ENCODE results near the gene UTP14C.

UTP14C gene

GRCh38 chr13:51995677-51996551, 28.6 kb upstream of the UTP14C start:
- Histone ChIP-seq H3K9ac (ENCODE audit: low read length) (no peak overlapping the region), H3K36me3 (ENCODE audit: control insufficient read depth, insufficient read depth, low read length, severe bottlenecking) (no peaks in the 10 kb centered on the region), H3K27me3 (replicated peaks; ENCODE audit: control insufficient read depth, insufficient read depth, low read length) (peaks cover 28% of the 10 kb centered on the region), H3K9me3 (ENCODE audit: control insufficient read depth, low read length) (no peaks in the 10 kb centered on the region), H3K4me3 (ENCODE audit: low read length) (peak overlapping the region; percentile 38), H3K4me1 (ENCODE audit: control insufficient read depth, insufficient read depth, low read length) (peaks cover 36% of the 10 kb centered on the region)
- DNase-seq (ENCODE audit: low read depth), result peak; percentile 26

GRCh38 chr13:51996641-51997040, 27.9 kb upstream of the UTP14C start:
- Histone ChIP-seq H3K36me3 (ENCODE audit: control insufficient read depth, insufficient read depth, low read length, severe bottlenecking) (no peaks in the 10 kb centered on the region), H3K9me3 (ENCODE audit: control insufficient read depth, low read length) (no peaks in the 10 kb centered on the region), H3K27me3 (replicated peaks; ENCODE audit: control insufficient read depth, insufficient read depth, low read length) (peaks cover 28% of the 10 kb centered on the region), H3K4me3 (ENCODE audit: low read length) (no peak overlapping the region), H3K4me1 (ENCODE audit: control insufficient read depth, insufficient read depth, low read length) (peaks cover 33% of the 10 kb centered on the region), H3K9ac (ENCODE audit: low read length) (no peak overlapping the region)
- DNase-seq (ENCODE audit: low read depth), result no peak

- DNase-seq (ENCODE audit: low read depth), result no peak
- H3K9ac ChIP-seq (ENCODE audit: low read length), result no peak overlapping the region
- no peak overlapping the region for H3K4me3 ChIP-seq (ENCODE audit: low read length)
- no peaks in the 10 kb centered on the region for H3K36me3 ChIP-seq (ENCODE audit: control insufficient read depth, insufficient read depth, low read length, severe bottlenecking)
- peaks cover 28% of the 10 kb centered on the region for H3K27me3 ChIP-seq (replicated peaks; ENCODE audit: control insufficient read depth, insufficient read depth, low read length)
- H3K9me3 ChIP-seq (ENCODE audit: control insufficient read depth, low read length), result no peaks in the 10 kb centered on the region
- H3K4me1 ChIP-seq (ENCODE audit: control insufficient read depth, insufficient read depth, low read length), result peaks cover 31% of the 10 kb centered on the region
Observed at GRCh38 chr13:51997186-51997585, 27.3 kb upstream of the UTP14C start.

GRCh38 chr13:51997641-51998330, 26.7 kb upstream of the UTP14C start:
- peaks cover 28% of the 10 kb centered on the region for H3K27me3 ChIP-seq (replicated peaks; ENCODE audit: control insufficient read depth, insufficient read depth, low read length)
- peaks cover 31% of the 10 kb centered on the region for H3K4me1 ChIP-seq (ENCODE audit: control insufficient read depth, insufficient read depth, low read length)
- no peak for DNase-seq (ENCODE audit: low read depth)
- no peaks in the 10 kb centered on the region for H3K9me3 ChIP-seq (ENCODE audit: control insufficient read depth, low read length)
- no peak overlapping the region for H3K9ac ChIP-seq (ENCODE audit: low read length)
- H3K36me3 ChIP-seq (ENCODE audit: control insufficient read depth, insufficient read depth, low read length, severe bottlenecking), result no peaks in the 10 kb centered on the region
- no peak overlapping the region for H3K4me3 ChIP-seq (ENCODE audit: low read length)

GRCh38 chr13:51998723-51999509, 25.6 kb upstream of the UTP14C start:
- Histone ChIP-seq H3K36me3 (ENCODE audit: control insufficient read depth, insufficient read depth, low read length, severe bottlenecking) (no peaks in the 10 kb centered on the region), H3K9ac (ENCODE audit: low read length) (no peak overlapping the region), H3K4me1 (ENCODE audit: control insufficient read depth, insufficient read depth, low read length) (peaks cover 31% of the 10 kb centered on the region), H3K27me3 (replicated peaks; ENCODE audit: control insufficient read depth, insufficient read depth, low read length) (peaks cover 28% of the 10 kb centered on the region), H3K4me3 (ENCODE audit: low read length) (no peak overlapping the region), H3K9me3 (ENCODE audit: control insufficient read depth, low read length) (no peaks in the 10 kb centered on the region)
- DNase-seq (ENCODE audit: low read depth), result no peak

- Histone ChIP-seq H3K4me3 (ENCODE audit: low read length) (no peak overlapping the region), H3K9ac (ENCODE audit: low read length) (no peak overlapping the region), H3K4me1 (ENCODE audit: control insufficient read depth, insufficient read depth, low read length) (peaks cover 31% of the 10 kb centered on the region), H3K36me3 (ENCODE audit: control insufficient read depth, insufficient read depth, low read length, severe bottlenecking) (no peaks in the 10 kb centered on the region), H3K9me3 (ENCODE audit: control insufficient read depth, low read length) (no peaks in the 10 kb centered on the region), H3K27me3 (replicated peaks; ENCODE audit: control insufficient read depth, insufficient read depth, low read length) (peaks cover 28% of the 10 kb centered on the region)
- no peak for DNase-seq (ENCODE audit: low read depth)
Observed at GRCh38 chr13:51999510-51999911, 25.0 kb upstream of the UTP14C start.

- peaks cover 30% of the 10 kb centered on the region for H3K4me1 ChIP-seq (ENCODE audit: control insufficient read depth, insufficient read depth, low read length)
- DNase-seq (ENCODE audit: low read depth), result no peak
- no peak overlapping the region for H3K4me3 ChIP-seq (ENCODE audit: low read length)
- no peak overlapping the region for H3K9ac ChIP-seq (ENCODE audit: low read length)
- no peaks in the 10 kb centered on the region for H3K36me3 ChIP-seq (ENCODE audit: control insufficient read depth, insufficient read depth, low read length, severe bottlenecking)
- H3K27me3 ChIP-seq (replicated peaks; ENCODE audit: control insufficient read depth, insufficient read depth, low read length), result peaks cover 28% of the 10 kb centered on the region
- H3K9me3 ChIP-seq (ENCODE audit: control insufficient read depth, low read length), result no peaks in the 10 kb centered on the region
Observed at GRCh38 chr13:51999921-52000320, 24.6 kb upstream of the UTP14C start.

- H3K4me1 ChIP-seq (ENCODE audit: control insufficient read depth, insufficient read depth, low read length), result peaks cover 17% of the 10 kb centered on the region
- no peak overlapping the region for H3K4me3 ChIP-seq (ENCODE audit: low read length)
- no peaks in the 10 kb centered on the region for H3K9me3 ChIP-seq (ENCODE audit: control insufficient read depth, low read length)
- H3K27me3 ChIP-seq (replicated peaks; ENCODE audit: control insufficient read depth, insufficient read depth, low read length), result peaks cover 28% of the 10 kb centered on the region
- H3K36me3 ChIP-seq (ENCODE audit: control insufficient read depth, insufficient read depth, low read length, severe bottlenecking), result no peaks in the 10 kb centered on the region
- peak; percentile 71 for DNase-seq (ENCODE audit: low read depth)
- H3K9ac ChIP-seq (ENCODE audit: low read length), result no peak overlapping the region
Observed at GRCh38 chr13:52001120-52001731, 23.3 kb upstream of the UTP14C start.

- Histone ChIP-seq H3K27me3 (replicated peaks; ENCODE audit: control insufficient read depth, insufficient read depth, low read length) (peaks cover 25% of the 10 kb centered on the region), H3K9ac (ENCODE audit: low read length) (no peak overlapping the region), H3K4me3 (ENCODE audit: low read length) (no peak overlapping the region), H3K4me1 (ENCODE audit: control insufficient read depth, insufficient read depth, low read length) (peaks cover 14% of the 10 kb centered on the region), H3K9me3 (ENCODE audit: control insufficient read depth, low read length) (no peaks in the 10 kb centered on the region), H3K36me3 (ENCODE audit: control insufficient read depth, insufficient read depth, low read length, severe bottlenecking) (no peaks in the 10 kb centered on the region)
- DNase-seq (ENCODE audit: low read depth), result no peak
Observed at GRCh38 chr13:52002361-52002760, 22.1 kb upstream of the UTP14C start.

- Histone ChIP-seq H3K4me3 (ENCODE audit: low read length) (no peak overlapping the region), H3K9ac (ENCODE audit: low read length) (no peak overlapping the region), H3K9me3 (ENCODE audit: control insufficient read depth, low read length) (no peaks in the 10 kb centered on the region), H3K36me3 (ENCODE audit: control insufficient read depth, insufficient read depth, low read length, severe bottlenecking) (no peaks in the 10 kb centered on the region), H3K27me3 (replicated peaks; ENCODE audit: control insufficient read depth, insufficient read depth, low read length) (peaks cover 17% of the 10 kb centered on the region), H3K4me1 (ENCODE audit: control insufficient read depth, insufficient read depth, low read length) (peaks cover 14% of the 10 kb centered on the region)
- no peak for DNase-seq (ENCODE audit: low read depth)
Observed at GRCh38 chr13:52003541-52003940, 20.9 kb upstream of the UTP14C start.

Measured in adipocyte (in vitro differentiated cells).